ENCODE measurements around the gene NIPBL. TPM values are rescaled to one million over a fixed set of nuclear protein-coding genes. Genes with fewer than 3 reads are reported as not detected.
A peak's percentile ranks its signal among the peaks of the same experiment; 100 is the strongest.

Gene NIPBL
- polyA plus RNA-seq, 1 of the 3 experiments (the other 2 are of a cell fraction), result 5.2 TPM

DNA sequence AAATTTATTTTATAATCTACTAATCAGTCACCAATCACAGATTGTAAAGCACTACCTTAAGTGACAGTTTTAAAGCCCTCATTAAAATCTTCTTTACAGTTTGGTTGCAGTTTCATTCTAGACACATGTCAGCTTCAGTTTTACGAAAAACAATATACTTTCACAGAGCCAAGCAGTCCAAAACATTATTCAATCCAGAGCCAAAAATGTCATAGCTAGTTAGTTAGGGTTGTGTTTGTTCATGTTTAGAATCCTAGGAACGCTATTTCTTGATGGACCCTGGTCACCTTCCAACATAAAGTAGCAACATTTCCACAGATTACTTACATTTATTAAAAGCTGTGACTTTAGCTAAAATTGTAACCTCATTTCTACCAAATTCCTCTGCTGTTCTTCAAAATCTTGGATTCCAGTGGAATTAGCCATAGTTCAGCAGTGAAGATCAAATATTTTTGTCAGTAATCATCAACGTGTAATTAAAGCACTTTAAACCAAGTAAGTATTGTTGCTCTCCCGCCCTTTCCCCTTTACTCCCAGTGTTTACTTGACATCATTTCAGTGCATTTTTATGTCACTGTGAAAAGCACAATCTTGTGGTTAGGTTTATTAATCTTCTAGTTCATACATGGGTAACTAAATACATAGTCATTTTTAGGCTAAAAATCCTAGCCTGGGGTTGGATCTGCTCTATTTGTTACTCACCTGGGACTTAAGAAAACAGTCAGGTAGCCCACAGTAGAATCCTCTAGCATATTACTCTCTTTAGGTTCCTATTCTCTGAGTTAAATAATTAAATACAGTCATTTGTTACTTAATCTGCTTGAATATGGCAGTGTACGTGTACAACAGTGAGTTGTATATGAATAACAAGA, 74.3 kb downstream of the NIPBL start (continued):
- TF ChIP-seq NFIC (IDR thresholded peaks at IDR 0.05; ENCODE audit: borderline replicate concordance) (peak; percentile 39; the same call in 1 of the 2 replicates), SMC3 (IDR thresholded peaks at IDR 0.05; ENCODE audit: low read depth, low read length) (no peak), GATA2 (CRISPR knock-in tag; IDR thresholded peaks at IDR 0.05) (no peak), TCF12 (IDR thresholded peaks at IDR 0.05) (peak; percentile 52), JUND (IDR thresholded peaks at IDR 0.05) (peak; percentile 50; the same call in 1 of the 2 replicates), TAF1 (IDR thresholded peaks at IDR 0.05; ENCODE audit: borderline replicate concordance, low read depth, low read length) (no peak), EZH2phosphoT487 (IDR thresholded peaks at IDR 0.05; ENCODE audit: borderline replicate concordance, low read depth) (no peak), MXI1 (IDR thresholded peaks at IDR 0.05; ENCODE audit: low read depth, low read length) (no peak), FOXM1 (IDR thresholded peaks at IDR 0.05; ENCODE audit: low read depth) (no peak), GABPA (IDR thresholded peaks at IDR 0.05; ENCODE audit: low read depth) (no peak), FOXJ3 (CRISPR knock-in tag; IDR thresholded peaks at IDR 0.05) (no peak)
- TF ChIP-seq, protein P1, sequence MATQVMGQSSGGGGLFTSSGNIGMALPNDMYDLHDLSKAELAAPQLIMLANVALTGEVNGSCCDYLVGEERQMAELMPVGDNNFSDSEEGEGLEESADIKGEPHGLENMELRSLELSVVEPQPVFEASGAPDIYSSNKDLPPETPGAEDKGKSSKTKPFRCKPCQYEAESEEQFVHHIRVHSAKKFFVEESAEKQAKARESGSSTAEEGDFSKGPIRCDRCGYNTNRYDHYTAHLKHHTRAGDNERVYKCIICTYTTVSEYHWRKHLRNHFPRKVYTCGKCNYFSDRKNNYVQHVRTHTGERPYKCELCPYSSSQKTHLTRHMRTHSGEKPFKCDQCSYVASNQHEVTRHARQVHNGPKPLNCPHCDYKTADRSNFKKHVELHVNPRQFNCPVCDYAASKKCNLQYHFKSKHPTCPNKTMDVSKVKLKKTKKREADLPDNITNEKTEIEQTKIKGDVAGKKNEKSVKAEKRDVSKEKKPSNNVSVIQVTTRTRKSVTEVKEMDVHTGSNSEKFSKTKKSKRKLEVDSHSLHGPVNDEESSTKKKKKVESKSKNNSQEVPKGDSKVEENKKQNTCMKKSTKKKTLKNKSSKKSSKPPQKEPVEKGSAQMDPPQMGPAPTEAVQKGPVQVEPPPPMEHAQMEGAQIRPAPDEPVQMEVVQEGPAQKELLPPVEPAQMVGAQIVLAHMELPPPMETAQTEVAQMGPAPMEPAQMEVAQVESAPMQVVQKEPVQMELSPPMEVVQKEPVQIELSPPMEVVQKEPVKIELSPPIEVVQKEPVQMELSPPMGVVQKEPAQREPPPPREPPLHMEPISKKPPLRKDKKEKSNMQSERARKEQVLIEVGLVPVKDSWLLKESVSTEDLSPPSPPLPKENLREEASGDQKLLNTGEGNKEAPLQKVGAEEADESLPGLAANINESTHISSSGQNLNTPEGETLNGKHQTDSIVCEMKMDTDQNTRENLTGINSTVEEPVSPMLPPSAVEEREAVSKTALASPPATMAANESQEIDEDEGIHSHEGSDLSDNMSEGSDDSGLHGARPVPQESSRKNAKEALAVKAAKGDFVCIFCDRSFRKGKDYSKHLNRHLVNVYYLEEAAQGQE (IDR thresholded peaks at IDR 0.05; ENCODE audit: low read depth, low read length), result no peak
- TF ChIP-seq, protein P2, sequence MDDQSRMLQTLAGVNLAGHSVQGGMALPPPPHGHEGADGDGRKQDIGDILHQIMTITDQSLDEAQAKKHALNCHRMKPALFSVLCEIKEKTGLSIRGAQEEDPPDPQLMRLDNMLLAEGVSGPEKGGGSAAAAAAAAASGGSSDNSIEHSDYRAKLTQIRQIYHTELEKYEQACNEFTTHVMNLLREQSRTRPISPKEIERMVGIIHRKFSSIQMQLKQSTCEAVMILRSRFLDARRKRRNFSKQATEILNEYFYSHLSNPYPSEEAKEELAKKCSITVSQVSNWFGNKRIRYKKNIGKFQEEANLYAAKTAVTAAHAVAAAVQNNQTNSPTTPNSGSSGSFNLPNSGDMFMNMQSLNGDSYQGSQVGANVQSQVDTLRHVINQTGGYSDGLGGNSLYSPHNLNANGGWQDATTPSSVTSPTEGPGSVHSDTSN (IDR thresholded peaks at IDR 0.05), result peak; percentile 56
- TF ChIP-seq, protein P3, sequence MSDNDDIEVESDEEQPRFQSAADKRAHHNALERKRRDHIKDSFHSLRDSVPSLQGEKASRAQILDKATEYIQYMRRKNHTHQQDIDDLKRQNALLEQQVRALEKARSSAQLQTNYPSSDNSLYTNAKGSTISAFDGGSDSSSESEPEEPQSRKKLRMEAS (IDR thresholded peaks at IDR 0.05; ENCODE audit: low read depth), result no peak

DNA sequence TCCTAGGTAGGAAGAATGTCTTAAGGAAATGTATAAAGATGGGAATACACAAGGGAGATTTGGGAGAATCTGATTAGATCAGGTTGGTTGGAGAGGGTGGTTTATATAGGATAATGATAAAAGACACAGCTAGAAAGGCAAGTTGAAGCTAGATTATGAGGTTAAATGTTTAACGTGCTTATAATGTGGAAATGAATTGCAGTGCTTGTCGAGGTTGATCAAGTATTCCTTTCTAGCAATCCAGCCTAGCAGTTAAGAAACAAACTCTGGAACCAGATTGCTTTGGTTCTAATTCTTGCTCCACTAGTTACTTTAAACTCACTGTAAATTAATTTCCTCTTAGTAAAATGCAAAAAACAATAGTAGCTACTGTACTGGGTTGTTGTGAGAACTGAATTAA, 76.5 kb downstream of the NIPBL start:
- H3K27ac ChIP-seq (ENCODE audit: low read depth in 2 of 2, low read length in 1 of 2), result no peak overlapping the region
- POLR2A ChIA-PET, result no interaction called here
- TF ChIP-seq GATA2 (CRISPR knock-in tag; IDR thresholded peaks at IDR 0.05), result no peak
- TF ChIP-seq, protein P4, sequence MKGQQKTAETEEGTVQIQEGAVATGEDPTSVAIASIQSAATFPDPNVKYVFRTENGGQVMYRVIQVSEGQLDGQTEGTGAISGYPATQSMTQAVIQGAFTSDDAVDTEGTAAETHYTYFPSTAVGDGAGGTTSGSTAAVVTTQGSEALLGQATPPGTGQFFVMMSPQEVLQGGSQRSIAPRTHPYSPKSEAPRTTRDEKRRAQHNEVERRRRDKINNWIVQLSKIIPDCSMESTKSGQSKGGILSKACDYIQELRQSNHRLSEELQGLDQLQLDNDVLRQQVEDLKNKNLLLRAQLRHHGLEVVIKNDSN (IDR thresholded peaks at IDR 0.05; ENCODE audit: borderline replicate concordance, low read depth), result no peak
- no peak for TF ChIP-seq ELF1 (IDR thresholded peaks at IDR 0.05)
- no peak for TF ChIP-seq FOSL2 (IDR thresholded peaks at IDR 0.05; ENCODE audit: borderline replicate concordance, low read depth)
- TF ChIP-seq TEAD4 (IDR thresholded peaks at IDR 0.05; ENCODE audit: borderline replicate concordance, insufficient read depth), result no peak
- no peak for TF ChIP-seq SIN3A (IDR thresholded peaks at IDR 0.05; ENCODE audit: borderline replicate concordance, low read depth, low read length)
- no peak for TF ChIP-seq RXRA (IDR thresholded peaks at IDR 0.05; ENCODE audit: borderline replicate concordance, low read depth)
- no peak for TF ChIP-seq RFX5 (IDR thresholded peaks at IDR 0.05; ENCODE audit: low read length)
- TF ChIP-seq NFIC (IDR thresholded peaks at IDR 0.05; ENCODE audit: borderline replicate concordance), result no peak
- TF ChIP-seq JUND (IDR thresholded peaks at IDR 0.05), result no peak
- TF ChIP-seq, protein P2 (IDR thresholded peaks at IDR 0.05), result no peak
- no peak for TF ChIP-seq TCF12 (IDR thresholded peaks at IDR 0.05)
- TF ChIP-seq POLR2AphosphoS5 (IDR thresholded peaks at IDR 0.05; ENCODE audit: low read depth, low read length), result no peak
- no peak for TF ChIP-seq SMC3 (IDR thresholded peaks at IDR 0.05; ENCODE audit: low read depth, low read length)

More for the DNA sequence above, 76.5 kb downstream of the NIPBL start:
- H3K4me1 ChIP-seq (ENCODE audit: control insufficient read depth in 1 of 2, insufficient read depth in 2 of 2, low read depth in 1 of 2, low read length in 1 of 2), result peaks cover 2 to 40% of the 10 kb centered on the region in 2 experiments; a peak in 2 of 4 replicates
- H2AFZ ChIP-seq (ENCODE audit: low read depth), result no peak overlapping the region
- 93% methylated on average over 2 of the region's 2 CpGs for WGBS (ENCODE audit: low lambda C conversion rate)
- peaks cover 78% of the 10 kb centered on the region for H3K79me2 ChIP-seq (ENCODE audit: insufficient read depth)
- H3K4me2 ChIP-seq, result no peak overlapping the region
- peaks cover 21% of the 10 kb centered on the region for H3F3A ChIP-seq (replicated peaks; ENCODE audit: insufficient read depth)
- H3K9me2 ChIP-seq, result no peaks in the 10 kb centered on the region
- H3K9me3 ChIP-seq, result no peaks in the 10 kb centered on the region
- H3K4me3 ChIP-seq (ENCODE audit: low read depth in 2 of 2, low read length in 1 of 2), result no peak overlapping the region
- H4K20me1 ChIP-seq (ENCODE audit: insufficient read depth), result peaks cover 48% of the 10 kb centered on the region
- H3K9ac ChIP-seq, result no peak overlapping the region
- H3K27me3 ChIP-seq (ENCODE audit: insufficient read depth), result no peaks in the 10 kb centered on the region
- H3K36me3 ChIP-seq (replicated peaks in 1 of 2; ENCODE audit: control insufficient read depth in 1 of 2, insufficient read depth in 2 of 2, low read length in 1 of 2), result peaks cover 9 to 24% of the 10 kb centered on the region in 2 experiments
- no peak for DNase-seq
- CTCF ChIA-PET, result no interaction called here

All from SK-N-SH (cell line).